ENCODE results near the gene ZCCHC24. TPM values are rescaled to one million over a fixed set of nuclear protein-coding genes. Genes with fewer than 3 reads are reported as not detected.
A peak's percentile ranks its signal among the peaks of the same experiment; 100 is the strongest.

ZCCHC24 gene
- total RNA-seq, 1 donor: 56.0 TPM

DNA sequence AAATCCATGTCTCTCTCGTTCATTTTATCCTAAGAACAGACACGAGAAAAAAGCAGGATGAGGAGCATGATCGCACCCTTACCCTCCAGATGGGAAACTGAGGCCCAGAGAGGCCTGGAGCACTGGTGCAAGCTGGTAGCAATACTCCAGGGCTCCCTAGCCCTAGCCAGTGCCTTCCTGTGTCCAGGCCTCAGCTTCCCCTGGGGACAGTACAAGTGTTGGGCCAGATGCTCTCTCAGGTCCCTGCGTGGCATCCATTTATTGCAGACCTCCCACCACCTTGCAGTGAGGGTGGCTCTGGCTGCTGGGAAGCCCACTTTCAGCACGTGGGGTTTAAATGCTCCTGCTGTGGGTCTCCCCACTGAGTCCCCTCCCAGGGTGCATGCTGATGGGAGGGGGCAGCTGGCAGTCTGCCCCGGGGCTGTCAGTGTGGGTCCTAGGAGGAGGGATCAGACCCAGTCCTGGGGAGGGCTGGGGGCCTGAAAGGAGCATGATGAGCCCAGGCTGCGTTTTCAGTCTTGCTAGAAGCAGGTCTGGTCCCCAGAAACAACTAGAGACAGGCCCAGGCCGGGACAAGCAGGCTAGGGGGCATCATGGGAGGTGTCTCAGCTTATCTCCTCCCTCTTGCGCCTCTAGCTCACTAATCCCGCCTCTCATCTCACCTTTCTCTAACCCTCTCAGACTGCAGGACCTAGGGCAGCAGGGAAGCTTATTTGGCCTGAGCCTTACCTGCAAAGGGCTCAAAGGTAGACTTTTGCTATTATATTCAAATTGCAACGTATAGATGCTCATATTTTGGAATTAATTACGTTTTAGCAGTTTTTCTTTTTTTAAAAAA is 98.8 kb downstream of the ZCCHC24 start:
- DNase-seq (ENCODE audit: low read depth): no peak
- no peak overlapping the region for H3K4me3 ChIP-seq (ENCODE audit: low read depth, low read length)
- TF ChIP-seq, protein P1, sequence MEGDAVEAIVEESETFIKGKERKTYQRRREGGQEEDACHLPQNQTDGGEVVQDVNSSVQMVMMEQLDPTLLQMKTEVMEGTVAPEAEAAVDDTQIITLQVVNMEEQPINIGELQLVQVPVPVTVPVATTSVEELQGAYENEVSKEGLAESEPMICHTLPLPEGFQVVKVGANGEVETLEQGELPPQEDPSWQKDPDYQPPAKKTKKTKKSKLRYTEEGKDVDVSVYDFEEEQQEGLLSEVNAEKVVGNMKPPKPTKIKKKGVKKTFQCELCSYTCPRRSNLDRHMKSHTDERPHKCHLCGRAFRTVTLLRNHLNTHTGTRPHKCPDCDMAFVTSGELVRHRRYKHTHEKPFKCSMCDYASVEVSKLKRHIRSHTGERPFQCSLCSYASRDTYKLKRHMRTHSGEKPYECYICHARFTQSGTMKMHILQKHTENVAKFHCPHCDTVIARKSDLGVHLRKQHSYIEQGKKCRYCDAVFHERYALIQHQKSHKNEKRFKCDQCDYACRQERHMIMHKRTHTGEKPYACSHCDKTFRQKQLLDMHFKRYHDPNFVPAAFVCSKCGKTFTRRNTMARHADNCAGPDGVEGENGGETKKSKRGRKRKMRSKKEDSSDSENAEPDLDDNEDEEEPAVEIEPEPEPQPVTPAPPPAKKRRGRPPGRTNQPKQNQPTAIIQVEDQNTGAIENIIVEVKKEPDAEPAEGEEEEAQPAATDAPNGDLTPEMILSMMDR (IDR thresholded peaks at IDR 0.05; ENCODE audit: insufficient read depth, low read length): no peak

DNA sequence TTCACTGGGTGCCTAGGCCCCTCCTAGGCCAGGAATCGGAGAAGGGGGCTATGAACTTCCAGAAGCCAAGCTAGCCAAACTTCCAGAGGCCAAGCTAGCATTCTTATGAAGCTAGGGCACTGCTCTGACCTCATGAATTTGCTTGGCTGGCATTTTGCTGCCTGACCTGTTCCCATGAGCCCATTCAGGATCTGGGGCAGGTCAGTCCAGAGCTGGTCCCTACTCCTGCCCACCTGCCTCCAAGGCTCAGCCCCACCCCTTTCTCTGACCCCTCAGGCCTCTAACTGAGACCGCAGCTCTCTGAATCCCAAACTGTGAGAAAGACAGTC is 99.4 kb downstream of the ZCCHC24 start:
- H3K4me3 ChIP-seq (ENCODE audit: low read depth, low read length): no peak overlapping the region
- no peak for DNase-seq (ENCODE audit: low read depth)
- TF ChIP-seq, protein P1 (IDR thresholded peaks at IDR 0.05; ENCODE audit: insufficient read depth, low read length): no peak

DNA sequence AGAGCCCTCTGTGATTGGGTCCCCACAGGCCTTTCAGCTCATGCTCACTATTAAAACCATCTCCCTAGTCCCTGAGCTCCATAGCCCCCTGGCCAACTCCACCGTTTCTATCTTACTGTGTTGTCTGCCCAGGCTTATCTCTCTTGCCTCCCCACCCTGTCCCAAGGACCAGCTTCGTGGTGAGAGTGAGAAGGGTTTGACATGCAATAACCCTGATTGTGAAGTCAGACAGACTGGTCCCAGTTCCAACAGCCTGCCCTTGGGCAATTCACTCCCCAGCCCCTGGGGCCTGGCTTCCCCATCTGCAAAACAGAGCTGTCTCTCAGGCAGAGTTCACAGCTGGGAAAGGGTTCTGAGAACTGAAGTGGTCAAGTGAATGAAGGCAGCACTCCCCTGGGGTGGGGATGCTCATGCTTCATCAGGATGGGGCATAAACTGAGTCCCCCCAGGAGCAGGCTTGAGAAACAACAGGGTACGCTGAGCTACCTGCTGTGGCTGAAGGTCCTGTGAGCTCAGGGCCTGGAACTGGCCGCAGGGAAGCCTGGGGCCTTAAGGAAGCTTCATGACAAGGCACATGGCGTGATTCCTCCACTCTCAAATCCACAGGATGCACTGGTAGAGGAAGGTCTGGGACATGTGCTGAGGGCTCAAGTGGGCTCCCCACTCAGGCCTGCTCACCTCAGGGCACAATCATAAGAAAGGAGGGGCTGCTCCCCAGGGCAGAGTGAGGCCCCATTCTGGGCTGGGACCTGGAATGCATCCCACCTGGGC is 100.0 kb downstream of the ZCCHC24 start:
- no peak overlapping the region for H3K4me3 ChIP-seq (ENCODE audit: low read depth, low read length)
- TF ChIP-seq, protein P1 (IDR thresholded peaks at IDR 0.05; ENCODE audit: insufficient read depth, low read length): no peak
- DNase-seq (ENCODE audit: low read depth): peak; percentile 56

DNA sequence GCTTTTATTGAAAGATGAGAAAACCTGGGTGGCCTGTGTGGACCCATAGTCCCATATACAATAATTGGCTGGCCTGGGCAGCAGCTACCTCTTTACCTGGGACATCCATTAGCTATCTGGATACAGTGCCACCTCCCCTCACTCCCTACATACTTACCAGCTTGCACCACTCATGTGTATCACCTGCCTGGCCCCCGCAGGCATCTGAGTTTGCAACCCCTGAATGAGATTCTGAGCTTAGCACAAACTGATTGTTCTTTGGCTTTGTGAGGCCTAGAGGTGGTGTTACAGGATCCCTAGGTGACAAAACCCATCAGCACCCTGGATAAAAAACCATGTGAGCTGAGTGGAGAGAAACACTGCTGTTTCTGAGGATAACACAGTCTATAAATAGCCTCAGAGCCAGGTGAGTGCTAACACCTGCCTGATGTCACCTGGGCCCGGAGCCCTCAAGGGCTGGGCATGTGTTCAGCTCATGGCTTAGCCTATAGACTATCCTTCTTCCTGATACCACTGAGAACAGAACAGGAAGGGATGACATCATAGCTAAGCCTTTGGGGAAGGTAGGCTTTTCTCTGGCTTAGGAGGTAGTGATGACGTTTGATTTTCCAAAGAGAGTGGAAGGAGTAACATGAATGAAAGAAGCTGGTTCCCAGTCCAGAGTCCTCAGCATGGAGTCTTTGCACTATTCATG is 100.8 kb downstream of the ZCCHC24 start:
- H3K4me3 ChIP-seq (ENCODE audit: low read depth, low read length): no peak overlapping the region
- TF ChIP-seq, protein P1 (IDR thresholded peaks at IDR 0.05; ENCODE audit: insufficient read depth, low read length): no peak
- DNase-seq (ENCODE audit: low read depth): no peak

DNA sequence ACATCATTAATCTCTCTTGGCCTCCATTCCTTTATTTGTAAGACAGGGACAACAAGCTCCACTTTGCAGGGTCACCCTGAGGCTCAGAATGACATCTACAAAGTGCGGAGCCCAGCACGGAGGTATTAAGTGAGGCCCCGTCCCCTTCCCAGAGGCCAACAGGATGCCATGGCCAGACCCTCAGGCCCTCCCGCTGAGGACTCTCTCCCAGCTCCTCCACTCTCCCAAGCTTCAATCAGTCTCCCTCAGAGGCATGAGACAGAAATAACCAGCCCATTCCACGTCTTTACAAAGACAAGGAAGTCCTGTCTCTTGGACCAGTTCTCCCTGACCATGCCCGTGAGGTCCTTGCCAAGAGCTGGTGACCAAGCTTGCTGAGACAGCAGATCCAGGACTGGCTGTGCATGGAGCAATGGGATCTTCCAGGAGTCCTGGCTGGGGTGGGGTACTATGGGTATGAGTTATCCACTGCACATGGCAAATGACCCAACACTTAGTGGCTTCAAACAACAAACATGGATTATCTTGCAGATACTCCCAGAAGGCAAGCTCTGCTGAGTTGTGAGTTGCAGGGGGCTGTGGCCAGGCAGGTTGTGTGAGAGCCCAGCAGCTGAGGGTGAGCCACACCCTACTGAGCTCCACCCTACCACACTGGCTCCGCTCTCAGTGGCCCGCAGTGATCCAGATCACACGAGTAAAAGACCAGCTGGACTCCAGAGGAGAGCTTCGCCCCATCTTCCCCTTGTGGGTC is 102.4 kb downstream of the ZCCHC24 start:
- peak; percentile 38 for DNase-seq (ENCODE audit: low read depth)
- TF ChIP-seq, protein P1 (IDR thresholded peaks at IDR 0.05; ENCODE audit: insufficient read depth, low read length): no peak
- no peak overlapping the region for H3K4me3 ChIP-seq (ENCODE audit: low read depth, low read length)

DNA sequence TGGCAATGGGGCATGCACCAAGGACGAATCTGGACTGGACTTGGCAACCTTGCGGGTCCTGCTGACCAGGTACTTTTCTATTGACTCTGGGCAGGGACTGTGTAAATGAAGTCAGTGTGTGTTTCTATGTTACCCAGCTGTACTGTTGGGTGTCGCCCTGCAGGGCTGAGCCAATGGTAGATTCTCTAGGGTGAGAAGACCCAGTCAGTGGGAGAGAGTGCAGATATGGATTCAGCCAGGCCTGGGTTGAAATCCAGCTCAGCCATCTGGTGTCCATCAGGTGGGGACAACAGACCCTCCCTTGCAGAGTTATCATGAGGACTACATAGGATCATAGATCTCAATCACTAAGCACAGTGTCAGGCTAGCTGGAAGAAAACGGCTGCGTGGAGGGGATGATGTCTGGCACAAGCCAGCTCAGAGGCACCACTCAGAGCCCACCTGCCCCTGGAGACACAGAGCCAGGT is 103.1 kb downstream of the ZCCHC24 start:
- DNase-seq (ENCODE audit: low read depth): no peak
- TF ChIP-seq, protein P1 (IDR thresholded peaks at IDR 0.05; ENCODE audit: insufficient read depth, low read length): no peak
- H3K4me3 ChIP-seq (ENCODE audit: low read depth, low read length): no peak overlapping the region
